GM23338 (cell line): ENCODE measurements around the gene WASHC2A.
"Not testable (repeated sequence)": the region's sequence is repeated elsewhere in the genome, so short reads cannot be mapped to it uniquely, and the experiment has no call there.

Source experiments
- CREB1 ChIP-seq: fragments of 250-450 bp; sonication (Bioruptor Pico); IDR thresholded peaks from 2 replicates; pipeline ENCODE4 v1.5.0; 2020; ENCODE audit warnings: low read depth, mild to moderate bottlenecking, moderate library complexity
- CTCF ChIP-seq, 2 experiments: fragments of 200-600 bp in 1 of 2; sonication (generic) in 1 of 2; conservative IDR thresholded peaks; 2 replicates each; pipeline versions ENCODE4 v1.5.1 to v1.6.1; 2016 to 2017; ENCODE audit warnings: antibody characterized with exemption in 2 of 2, low read depth in 2 of 2, mild to moderate bottlenecking in 2 of 2, moderate library complexity in 1 of 2
- ETS1 ChIP-seq: IDR thresholded peaks from 2 replicates; pipeline ENCODE4 v1.6.1; 2016; ENCODE audit warnings: antibody characterized with exemption
- EZH2 ChIP-seq: fragments of 200-600 bp; sonication (generic); IDR thresholded peaks from one replicate; pipeline ENCODE4 v1.8.0; 2017; ENCODE audit warnings: antibody characterized with exemption, mild to moderate bottlenecking, low read depth; ENCODE audit not compliant: unreplicated experiment
- EZH2phosphoT487 ChIP-seq: fragments of 200-600 bp; sonication (generic); IDR thresholded peaks from one replicate; pipeline ENCODE4 v1.8.1; 2018; ENCODE audit warnings: antibody characterized with exemption; ENCODE audit not compliant: unreplicated experiment
- JUNB ChIP-seq: IDR thresholded peaks from one replicate; pipeline ENCODE4 v1.6.1; 2016; ENCODE audit warnings: antibody characterized with exemption; ENCODE audit not compliant: unreplicated experiment
- NANOG ChIP-seq: IDR thresholded peaks from 2 replicates; pipeline ENCODE4 v1.6.1; 2016; ENCODE audit warnings: antibody characterized with exemption, borderline replicate concordance
- POLR2AphosphoS5 ChIP-seq: IDR thresholded peaks from 2 replicates; pipeline ENCODE4 v1.6.1; 2016; ENCODE audit warnings: antibody characterized with exemption, low read depth
- REST ChIP-seq: IDR thresholded peaks from one replicate; pipeline ENCODE4 v1.6.1; 2018; ENCODE audit warnings: antibody characterized with exemption; ENCODE audit not compliant: unreplicated experiment
- STAT1 ChIP-seq: IDR thresholded peaks from one replicate; pipeline ENCODE4 v1.6.1; 2016; ENCODE audit warnings: antibody characterized with exemption; ENCODE audit not compliant: unreplicated experiment
- ZNF114 ChIP-seq: fragments of 250-450 bp; sonication (Bioruptor Pico); IDR thresholded peaks from 2 replicates; pipeline ENCODE4 v1.5.0; 2020; ENCODE audit warnings: mild to moderate bottlenecking, moderate library complexity
- ZNF331 ChIP-seq: fragments of 250-450 bp; sonication (Bioruptor Pico); IDR thresholded peaks from 2 replicates; pipeline ENCODE4 v1.5.0; 2020; ENCODE audit warnings: low read depth, mild to moderate bottlenecking, moderate library complexity
- ZNF462 ChIP-seq: fragments of 250-450 bp; sonication (Bioruptor Pico); IDR thresholded peaks from 2 replicates; pipeline ENCODE4 v1.5.0; 2020; ENCODE audit warnings: mild to moderate bottlenecking, moderate library complexity

- TF ChIP-seq CTCF (conservative IDR thresholded peaks at IDR 0.05; ENCODE audit: low read depth in 2 of 2); EZH2phosphoT487; POLR2AphosphoS5; EZH2; REST; CREB1 (CRISPR knock-in tag); STAT1; JUNB; ZNF114 (CRISPR knock-in tag); NANOG; ETS1; ZNF331 (CRISPR knock-in tag); ZNF462: not testable (repeated sequence)
Measured at GRCh38 chr10:50019279-50019678, 48.5 kb upstream of the WASHC2A start.
